ENCODE results near the gene SMARCA1.

- no peak for TF ChIP-seq YY1 (IDR thresholded peaks at IDR 0.05; ENCODE audit: insufficient read depth, insufficient read length)
- TF ChIP-seq SUZ12 (IDR thresholded peaks at IDR 0.05; ENCODE audit: extremely low read depth, insufficient read depth, insufficient read length), result no peak
Measured at GRCh38 chrX:129568349-129568748, 45.1 kb upstream of the SMARCA1 start.

All from NT2/D1 (cell line).